Spleen (tissue), 11 donors: ENCODE measurements around the gene PDGFD. TPM values are rescaled to one million over a fixed set of nuclear protein-coding genes. Genes with fewer than 3 reads are reported as not detected.

Experiments used
- DNase-seq: peaks from one replicate; pipeline ENCODE4 v3.0.0-alpha.2; 2020
- H3K27ac ChIP-seq, 8 donors: fragments of 200-600 bp; sonication (generic) in 7 of 8; 1 replicate in 4 of 8; 2 replicates in 4 of 8; pipeline versions ENCODE4 v1.5.0 to v1.8.0; 2016 to 2021; ENCODE audit warnings: inconsistent platforms in 4 of 8, mild to moderate bottlenecking in 4 of 8, moderate library complexity in 1 of 8
- H3K27me3 ChIP-seq, 7 donors: fragments of 200-600 bp; sonication (generic) in 6 of 7; replicated peaks in 1 of 7; 1 replicate in 4 of 7; 2 replicates in 3 of 7; pipeline versions ENCODE4 v1.5.0 to v1.8.0; 2016 to 2021; ENCODE audit warnings: inconsistent platforms in 3 of 7, mild to moderate bottlenecking in 1 of 7
- H3K36me3 ChIP-seq, 6 donors: fragments of 200-600 bp; sonication (generic) in 5 of 6; 1 replicate in 4 of 6; 2 replicates in 2 of 6; pipeline versions ENCODE4 v1.5.0 to v1.8.0; 2016 to 2021; ENCODE audit warnings: inconsistent platforms in 2 of 6
- H3K4me1 ChIP-seq, 6 donors: fragments of 200-600 bp; sonication (generic) in 5 of 6; 1 replicate in 3 of 6; 2 replicates in 3 of 6; pipeline versions ENCODE4 v1.5.0 to v1.8.0; 2016 to 2021; ENCODE audit warnings: inconsistent platforms in 3 of 6
- H3K4me3 ChIP-seq, 8 donors: fragments of 200-600 bp; sonication (generic) in 7 of 8; 1 replicate in 4 of 8; 2 replicates in 4 of 8; pipeline versions ENCODE4 v1.5.0 to v1.8.0; 2016 to 2021; ENCODE audit warnings: inconsistent platforms in 4 of 8, mild to moderate bottlenecking in 4 of 8, moderate library complexity in 2 of 8
- H3K9me3 ChIP-seq, 8 donors: fragments of 200-600 bp; sonication (generic) in 7 of 8; 1 replicate in 4 of 8; 2 replicates in 4 of 8; pipeline versions ENCODE4 v1.5.0 to v1.8.0; 2016 to 2021; ENCODE audit warnings: inconsistent platforms in 4 of 8
- POLR2A ChIP-seq, 3 donors: fragments of 450-650 bp; IDR thresholded peaks; one replicate each; pipeline ENCODE4 v1.5.1; 2017; ENCODE audit warnings: antibody characterized with exemption in 3 of 3, mild to moderate bottlenecking in 1 of 3
- POLR2AphosphoS5 ChIP-seq, 3 donors: sonication (generic); formaldehyde crosslinking; IDR thresholded peaks; one replicate each; pipeline ENCODE4 v1.5.1; 2017; ENCODE audit warnings: antibody characterized with exemption in 3 of 3
- WGBS, 5 donors: extraction: QIAGEN DNeasy Blood & Tissue Kit in 3 of 5; methylation state at CpG; one replicate each; pipeline versions ENCODE4 v1.1.5 to v1.1.7; 2013 to 2018; 5-methylcytosine and 5-hydroxymethylcytosine counted together
- intact Hi-C: fragments of 100-400 bp; cut with DNase I; formaldehyde crosslinking; loops from one replicate; pipeline ENCODE4 v1.15.0; 2023; ENCODE audit warnings: low total_unique reads
- polyA plus RNA-seq, 3 donors: library from polyadenylated mRNA; stranded (reverse); fragments of 200-250 nt; gene quantifications; one replicate each; pipeline ENCODE4 v1.2.1, GENCODE V29; 2013
- total RNA-seq, 7 donors: library from RNA; depleted of rRNA in 3 of 7; stranded (reverse); fragments of >200 nt in 3 of 7; fragmentation: NEBNext Ultra II Directional in 4 of 7; extraction: Animal tissue kit (Norgen Biotek cat#: 25700) in 4 of 7; gene quantifications; one replicate each; pipeline versions ENCODE4 v1.1.0 to v1.2.1, GENCODE V29; 2016 to 2021
- TF ChIP-seq, protein P1 (sequence below), 11 experiments: fragments of 200-600 bp in 7 of 11; fragments of 450-650 bp in 4 of 11; sonication (generic) in 4 of 11; IDR thresholded peaks in 8 of 11; conservative IDR thresholded peaks in 3 of 11; 1 replicate in 7 of 11; 2 replicates in 4 of 11; pipeline versions ENCODE4 v1.4.0 to v1.8.0; 2016 to 2021; ENCODE audit warnings: antibody characterized with exemption in 11 of 11, inconsistent platforms in 4 of 11, mild to moderate bottlenecking in 1 of 11
- donor health status: healthy with polysubstance abuse.
- donor health status: DM: no; HTN: no; CAD: no; lungs with moderate emphysema.
- donor health status: DM: no; HTN: no; CAD: no.
- donor health status: Bipolar disorder and iron deficiency.
- donor health status: healthy.
- donor health status: DM: no; HTN: no; CAD: no.
- donor health status: DM: yes; HTN: yes; CAD: no.

PDGFD gene
- total and polyA plus RNA-seq, 10 donors: 0.43 to 7.1 (median 3.4) TPM

- 91 to 100% (median 94%) methylated on average over 1 of the region's 1 CpG for WGBS, 5 donors
- no peaks in the 10 kb centered on the region for H3K36me3 ChIP-seq
- no peaks in the 10 kb centered on the region for H3K27me3 ChIP-seq
- no peak for TF ChIP-seq POLR2AphosphoS5 (IDR thresholded peaks at IDR 0.05)
- TF ChIP-seq, protein P1, sequence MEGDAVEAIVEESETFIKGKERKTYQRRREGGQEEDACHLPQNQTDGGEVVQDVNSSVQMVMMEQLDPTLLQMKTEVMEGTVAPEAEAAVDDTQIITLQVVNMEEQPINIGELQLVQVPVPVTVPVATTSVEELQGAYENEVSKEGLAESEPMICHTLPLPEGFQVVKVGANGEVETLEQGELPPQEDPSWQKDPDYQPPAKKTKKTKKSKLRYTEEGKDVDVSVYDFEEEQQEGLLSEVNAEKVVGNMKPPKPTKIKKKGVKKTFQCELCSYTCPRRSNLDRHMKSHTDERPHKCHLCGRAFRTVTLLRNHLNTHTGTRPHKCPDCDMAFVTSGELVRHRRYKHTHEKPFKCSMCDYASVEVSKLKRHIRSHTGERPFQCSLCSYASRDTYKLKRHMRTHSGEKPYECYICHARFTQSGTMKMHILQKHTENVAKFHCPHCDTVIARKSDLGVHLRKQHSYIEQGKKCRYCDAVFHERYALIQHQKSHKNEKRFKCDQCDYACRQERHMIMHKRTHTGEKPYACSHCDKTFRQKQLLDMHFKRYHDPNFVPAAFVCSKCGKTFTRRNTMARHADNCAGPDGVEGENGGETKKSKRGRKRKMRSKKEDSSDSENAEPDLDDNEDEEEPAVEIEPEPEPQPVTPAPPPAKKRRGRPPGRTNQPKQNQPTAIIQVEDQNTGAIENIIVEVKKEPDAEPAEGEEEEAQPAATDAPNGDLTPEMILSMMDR (IDR thresholded peaks at IDR 0.05 in 8 of 11, conservative IDR thresholded peaks at IDR 0.05 in 3 of 11): no peak
- no peak for TF ChIP-seq POLR2A (IDR thresholded peaks at IDR 0.05)
- no peak for DNase-seq
- H3K27ac ChIP-seq: no peak overlapping the region
- no peak overlapping the region for H3K4me3 ChIP-seq
- intact Hi-C loops: no loop called here
- H3K9me3 ChIP-seq: no peaks in the 10 kb centered on the region
- peaks cover 0 to 3% (median 0%) of the 10 kb centered on the region in 6 donors for H3K4me1 ChIP-seq
These were observed 219.6 kb downstream of the PDGFD start for GRCh38 chr11:103944251-103944940.

GRCh38 chr11:103942646-103943045 lies 221.3 kb downstream of the PDGFD start:
- DNase-seq: no peak
- TF ChIP-seq POLR2A (IDR thresholded peaks at IDR 0.05) (no peak), POLR2AphosphoS5 (IDR thresholded peaks at IDR 0.05) (no peak)
- TF ChIP-seq, protein P1 (IDR thresholded peaks at IDR 0.05 in 8 of 11, conservative IDR thresholded peaks at IDR 0.05 in 3 of 11): no peak
- Histone ChIP-seq H3K9me3 (no peaks in the 10 kb centered on the region), H3K4me3 (no peak overlapping the region), H3K4me1 (no peaks in the 10 kb centered on the region), H3K27me3 (no peaks in the 10 kb centered on the region), H3K36me3 (no peaks in the 10 kb centered on the region), H3K27ac (no peak overlapping the region)
- intact Hi-C loops: no loop called here
- 68 to 96% (median 86%) methylated on average over 1 of the region's 1 CpG for WGBS, 5 donors

GRCh38 chr11:103940551-103940950 lies 223.4 kb downstream of the PDGFD start:
- 81 to 94% (median 89%) methylated on average over 2 of the region's 2 CpGs for WGBS, 5 donors
- intact Hi-C loops: no loop called here
- Histone ChIP-seq H3K4me1 (no peaks in the 10 kb centered on the region), H3K36me3 (no peaks in the 10 kb centered on the region), H3K4me3 (no peak overlapping the region), H3K27me3 (no peaks in the 10 kb centered on the region), H3K27ac (no peak overlapping the region), H3K9me3 (no peaks in the 10 kb centered on the region)
- TF ChIP-seq, protein P1 (IDR thresholded peaks at IDR 0.05 in 8 of 11, conservative IDR thresholded peaks at IDR 0.05 in 3 of 11): no peak
- no peak for TF ChIP-seq POLR2AphosphoS5 (IDR thresholded peaks at IDR 0.05)
- no peak for TF ChIP-seq POLR2A (IDR thresholded peaks at IDR 0.05)
- no peak for DNase-seq

- no peaks in the 10 kb centered on the region for H3K9me3 ChIP-seq
- no peak for TF ChIP-seq POLR2A (IDR thresholded peaks at IDR 0.05)
- intact Hi-C loops: no loop called here
- H3K36me3 ChIP-seq: no peaks in the 10 kb centered on the region
- H3K4me1 ChIP-seq: no peaks in the 10 kb centered on the region
- H3K4me3 ChIP-seq: no peak overlapping the region
- no peaks in the 10 kb centered on the region for H3K27me3 ChIP-seq
- 58 to 90% (median 88%) methylated on average over 3 of the region's 3 CpGs for WGBS, 5 donors
- H3K27ac ChIP-seq: no peak overlapping the region
- DNase-seq: no peak
These were observed 224.3 kb downstream of the PDGFD start for GRCh38 chr11:103939694-103940093.
